Endometrial microvascular endothelial cells (primary cell): ENCODE results near the gene SF3B1. TPM values are rescaled to one million over a fixed set of nuclear protein-coding genes. Genes with fewer than 3 reads are reported as not detected.
"Not testable (repeated sequence)": the region's sequence is repeated elsewhere in the genome, so short reads cannot be mapped to it uniquely, and the experiment has no call there.

Experiments
- in situ Hi-C: cut with HindIII; loops from 2 replicates; pipeline ENCODE4 v1.10.0; 2017; ENCODE audit warnings: low sequenced_read_pairs, low pct_unique_long_range_greater_than_20kb; ENCODE audit errors: inconsistent ontology term
- total RNA-seq: library from RNA; depleted of rRNA; stranded (reverse); fragments of >200 nt; gene quantifications from one replicate; pipeline ENCODE4 v1.2.3, GENCODE V29; 2015; ENCODE audit errors: inconsistent ontology term

The SF3B1 gene, protein sequence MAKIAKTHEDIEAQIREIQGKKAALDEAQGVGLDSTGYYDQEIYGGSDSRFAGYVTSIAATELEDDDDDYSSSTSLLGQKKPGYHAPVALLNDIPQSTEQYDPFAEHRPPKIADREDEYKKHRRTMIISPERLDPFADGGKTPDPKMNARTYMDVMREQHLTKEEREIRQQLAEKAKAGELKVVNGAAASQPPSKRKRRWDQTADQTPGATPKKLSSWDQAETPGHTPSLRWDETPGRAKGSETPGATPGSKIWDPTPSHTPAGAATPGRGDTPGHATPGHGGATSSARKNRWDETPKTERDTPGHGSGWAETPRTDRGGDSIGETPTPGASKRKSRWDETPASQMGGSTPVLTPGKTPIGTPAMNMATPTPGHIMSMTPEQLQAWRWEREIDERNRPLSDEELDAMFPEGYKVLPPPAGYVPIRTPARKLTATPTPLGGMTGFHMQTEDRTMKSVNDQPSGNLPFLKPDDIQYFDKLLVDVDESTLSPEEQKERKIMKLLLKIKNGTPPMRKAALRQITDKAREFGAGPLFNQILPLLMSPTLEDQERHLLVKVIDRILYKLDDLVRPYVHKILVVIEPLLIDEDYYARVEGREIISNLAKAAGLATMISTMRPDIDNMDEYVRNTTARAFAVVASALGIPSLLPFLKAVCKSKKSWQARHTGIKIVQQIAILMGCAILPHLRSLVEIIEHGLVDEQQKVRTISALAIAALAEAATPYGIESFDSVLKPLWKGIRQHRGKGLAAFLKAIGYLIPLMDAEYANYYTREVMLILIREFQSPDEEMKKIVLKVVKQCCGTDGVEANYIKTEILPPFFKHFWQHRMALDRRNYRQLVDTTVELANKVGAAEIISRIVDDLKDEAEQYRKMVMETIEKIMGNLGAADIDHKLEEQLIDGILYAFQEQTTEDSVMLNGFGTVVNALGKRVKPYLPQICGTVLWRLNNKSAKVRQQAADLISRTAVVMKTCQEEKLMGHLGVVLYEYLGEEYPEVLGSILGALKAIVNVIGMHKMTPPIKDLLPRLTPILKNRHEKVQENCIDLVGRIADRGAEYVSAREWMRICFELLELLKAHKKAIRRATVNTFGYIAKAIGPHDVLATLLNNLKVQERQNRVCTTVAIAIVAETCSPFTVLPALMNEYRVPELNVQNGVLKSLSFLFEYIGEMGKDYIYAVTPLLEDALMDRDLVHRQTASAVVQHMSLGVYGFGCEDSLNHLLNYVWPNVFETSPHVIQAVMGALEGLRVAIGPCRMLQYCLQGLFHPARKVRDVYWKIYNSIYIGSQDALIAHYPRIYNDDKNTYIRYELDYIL
- total RNA-seq = 148 TPM

DNA sequence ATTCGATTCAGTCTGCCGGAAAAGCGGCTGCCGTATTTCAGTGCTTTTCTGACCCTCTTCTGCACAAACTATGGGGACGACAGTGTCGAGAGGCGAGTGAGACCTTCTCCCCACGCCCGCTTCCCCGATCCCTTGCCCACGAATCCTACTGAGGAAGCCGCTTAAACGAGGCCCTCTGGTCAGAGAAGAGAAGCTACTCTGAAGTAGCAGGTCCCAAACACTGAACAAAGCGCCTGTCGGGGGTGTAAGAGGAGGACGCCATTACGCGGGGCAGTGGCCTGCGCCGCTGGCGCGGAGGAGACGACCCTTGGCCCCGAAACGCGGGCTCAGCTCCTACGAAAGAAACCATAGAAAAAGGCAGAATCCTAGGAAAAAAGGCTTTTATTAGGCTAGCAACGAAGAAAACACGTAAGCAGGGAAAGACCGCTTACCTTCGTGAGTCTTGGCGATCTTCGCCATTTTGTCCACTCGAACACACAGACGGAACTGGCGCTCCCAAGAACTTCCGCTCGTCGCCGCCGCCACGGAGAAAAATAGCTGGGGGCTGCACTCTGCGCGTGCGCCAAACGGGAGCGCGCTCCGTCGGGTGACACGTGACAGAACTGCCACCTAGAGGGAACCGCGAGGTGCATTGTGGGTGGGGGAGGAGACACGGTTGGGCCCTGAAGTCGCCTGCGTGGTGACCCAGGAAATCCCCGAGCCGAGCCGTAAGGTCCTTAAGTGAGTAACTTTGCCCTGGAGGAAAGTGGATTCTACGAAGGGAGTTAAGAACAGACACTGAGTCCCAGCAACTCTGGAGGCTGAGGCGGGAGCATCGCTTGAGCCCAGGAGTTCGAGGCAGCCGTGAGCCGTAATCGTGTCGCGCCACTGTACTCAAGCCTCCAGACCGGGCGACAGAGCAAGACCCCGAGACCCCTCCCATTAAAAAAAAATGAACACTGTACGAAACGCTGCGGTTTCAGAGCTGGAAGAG, at the start of gene SF3B1:
SF3B1 (minus strand) TSS at position 488 of the 973 bp plus-strand sequence; CDS start at position 459, 29 bp downstream.
- in situ Hi-C loops = no loop called here

DNA sequence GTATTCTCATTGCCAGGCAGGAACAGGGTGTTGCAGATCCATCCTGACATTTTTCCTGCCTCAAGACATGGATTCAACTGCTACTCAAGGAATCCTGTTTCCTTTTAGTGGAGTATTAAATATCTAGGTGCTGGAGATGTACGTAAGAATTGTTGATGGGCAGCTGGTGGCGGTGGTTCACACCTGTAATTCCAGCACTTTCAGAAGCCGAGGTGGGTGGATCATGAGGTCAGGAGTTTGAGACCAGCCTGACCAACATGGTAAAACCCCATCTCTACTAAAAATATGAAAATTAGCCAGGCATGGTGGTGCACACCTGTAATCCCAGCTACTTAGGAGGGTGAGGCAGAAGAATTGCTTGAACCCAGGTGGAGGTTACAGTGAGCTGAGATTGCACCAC, 49.4 kb upstream of the SF3B1 start:
- in situ Hi-C loops = not testable (repeated sequence)

DNA sequence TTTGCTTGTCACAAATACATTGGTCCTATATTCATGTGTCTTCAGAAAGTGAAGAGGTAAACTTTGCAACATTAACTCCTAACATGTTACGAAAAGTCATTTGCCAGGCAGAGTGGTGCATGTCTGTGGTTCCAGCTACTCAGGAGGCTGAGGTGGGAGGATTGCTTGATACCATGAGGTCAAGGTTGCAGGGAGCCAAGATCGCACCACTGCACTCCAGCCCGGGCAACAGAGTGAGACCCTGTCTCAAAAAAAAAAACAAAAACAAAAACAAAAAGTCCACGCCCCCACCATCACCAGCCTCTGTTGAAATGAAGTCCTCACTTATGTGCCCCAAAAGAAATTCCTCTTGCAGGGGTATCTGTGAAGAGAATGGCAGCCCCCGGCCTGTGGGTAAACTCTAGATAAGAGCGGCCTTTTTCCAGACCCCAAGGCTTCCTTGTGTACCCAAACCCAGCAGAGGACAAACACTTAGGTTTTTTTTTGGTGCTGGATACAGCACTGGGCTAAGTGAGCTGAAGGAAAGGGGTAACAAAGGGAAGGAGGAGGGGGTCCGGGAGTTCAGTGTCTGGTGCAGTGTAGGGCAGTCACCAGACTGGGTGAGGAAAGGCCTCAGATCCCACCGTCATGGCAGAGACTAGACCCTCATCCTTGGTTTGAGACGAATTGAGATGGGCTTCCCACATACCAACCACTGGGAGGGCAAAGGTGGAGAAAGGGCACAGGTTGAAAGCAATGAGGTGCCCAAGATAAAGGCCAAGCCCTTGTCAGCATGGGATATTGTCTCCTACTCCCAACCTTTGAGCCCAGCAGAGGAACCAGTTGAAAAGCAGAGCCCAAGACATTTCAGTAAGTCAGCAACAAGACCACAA, 45.6 kb upstream of the SF3B1 start:
- in situ Hi-C loops = no loop called here

- in situ Hi-C loops = no loop called here
Measured at GRCh38 chr2:197477797-197478196, 43.0 kb upstream of the SF3B1 start.

GRCh38 chr2:197472166-197472565, 37.3 kb upstream of the SF3B1 start:
- in situ Hi-C loops = no loop called here

DNA sequence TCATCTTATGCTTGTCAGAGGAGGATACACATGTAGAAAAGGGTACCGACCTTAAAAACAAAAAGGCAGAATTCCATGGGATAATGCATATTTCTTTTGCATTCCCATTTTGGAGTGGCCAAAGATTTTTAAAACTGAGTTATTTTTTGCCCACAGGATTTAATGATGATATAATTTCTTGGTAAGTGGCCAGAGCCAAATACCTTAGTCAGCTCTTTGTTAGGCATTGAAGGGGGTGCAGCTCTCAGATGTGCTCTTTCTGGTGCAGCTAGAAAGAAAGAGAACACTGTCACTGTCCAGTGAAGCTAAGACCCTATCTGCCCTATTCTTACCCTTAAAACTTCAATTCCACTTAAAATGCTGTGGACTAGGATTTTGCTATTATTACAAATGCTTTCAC, 29.3 kb upstream of the SF3B1 start:
- in situ Hi-C loops = no loop called here

GRCh38 chr2:197461057-197461456, 26.2 kb upstream of the SF3B1 start:
- in situ Hi-C loops = no loop called here

GRCh38 chr2:197460649-197461048, 25.8 kb upstream of the SF3B1 start:
- in situ Hi-C loops = no loop called here

- in situ Hi-C loops = no loop called here
Measured at GRCh38 chr2:197455428-197455827, 20.6 kb upstream of the SF3B1 start.

DNA sequence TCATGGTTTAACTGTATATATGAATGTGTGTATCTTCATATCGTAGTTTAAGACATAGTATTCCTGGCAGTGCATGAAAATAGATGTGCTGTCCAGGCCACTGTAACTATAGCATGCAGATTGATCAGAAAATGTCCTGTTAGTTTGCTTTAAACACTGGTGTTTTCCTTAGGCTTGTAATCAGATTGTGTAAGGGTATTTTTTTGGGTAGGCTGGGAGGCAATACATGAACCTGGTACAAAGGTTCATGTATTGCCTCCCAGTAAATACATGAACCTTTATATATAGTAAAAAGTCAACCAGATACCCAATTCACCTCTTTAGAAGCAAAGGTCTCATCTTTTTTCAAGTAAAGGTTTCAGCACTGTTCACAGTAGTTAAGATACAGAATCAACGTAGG, 20.1 kb upstream of the SF3B1 start:
- in situ Hi-C loops = no loop called here

GRCh38 chr2:197453914-197454398, 19.1 kb upstream of the SF3B1 start:
- in situ Hi-C loops = no loop called here

DNA sequence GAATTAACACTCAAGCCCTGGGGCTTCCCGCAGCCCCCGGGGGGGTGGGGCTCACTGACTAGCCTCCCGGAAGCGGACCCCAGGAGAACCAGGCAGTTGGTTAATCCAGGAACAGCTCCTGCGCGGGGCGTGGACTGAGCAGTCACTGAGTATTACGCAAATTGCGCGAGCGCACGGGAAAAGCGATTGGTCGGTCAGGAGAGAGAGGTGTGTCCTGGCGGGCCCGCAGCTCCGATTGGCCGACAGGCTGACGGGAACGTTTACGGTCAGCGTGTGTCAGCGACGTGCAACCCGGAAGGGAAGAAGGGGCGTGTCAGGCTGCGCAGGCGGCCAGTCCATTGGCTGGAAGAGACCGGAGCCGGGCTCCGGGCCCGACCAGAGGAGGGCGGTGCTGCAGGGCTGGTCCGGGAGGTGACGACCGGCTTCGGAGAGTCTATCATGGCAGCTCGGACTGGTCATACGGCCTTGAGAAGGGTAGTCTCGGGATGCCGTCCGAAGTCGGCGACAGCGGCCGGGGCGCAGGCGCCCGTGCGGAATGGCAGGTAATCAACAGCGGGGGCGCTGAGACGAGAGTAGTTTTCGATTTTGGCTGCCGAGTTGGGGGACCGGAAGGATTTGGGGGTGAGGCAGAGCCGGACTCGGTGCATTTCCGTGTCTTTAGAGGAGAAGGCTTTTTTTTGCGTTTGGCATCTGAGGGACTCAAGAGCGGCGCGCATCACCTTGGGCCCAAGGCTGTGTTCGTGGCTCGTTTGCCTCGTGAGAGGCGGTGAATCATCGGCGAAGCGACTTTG, 18.5 kb upstream of the SF3B1 start, which contains the start of gene COQ10B:
COQ10B (plus strand) TSS at position 430 of the 791 bp plus-strand sequence; CDS start at position 439, 9 bp downstream.
- in situ Hi-C loops = no loop called here

DNA sequence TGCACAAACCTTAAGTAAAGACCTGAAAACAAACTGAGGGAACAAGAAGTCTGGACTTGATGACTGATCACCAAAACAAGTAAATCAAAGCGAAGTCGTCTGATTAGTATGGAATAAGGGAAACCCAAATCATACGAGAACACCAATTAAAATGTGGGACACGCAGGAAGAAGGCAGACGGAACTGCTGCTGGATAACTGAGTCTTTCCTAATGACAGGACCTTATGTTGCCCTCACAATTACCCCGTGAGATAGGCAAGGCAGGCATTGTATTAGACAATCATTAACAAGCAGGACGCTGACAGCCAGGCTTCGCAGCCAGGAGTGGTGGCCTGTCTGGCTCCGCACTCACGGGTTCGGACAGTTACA, 17.9 kb upstream of the SF3B1 start:
- in situ Hi-C loops = no loop called here

- in situ Hi-C loops = not testable (repeated sequence)
Measured at GRCh38 chr2:197450935-197451358, 16.1 kb upstream of the SF3B1 start.

DNA sequence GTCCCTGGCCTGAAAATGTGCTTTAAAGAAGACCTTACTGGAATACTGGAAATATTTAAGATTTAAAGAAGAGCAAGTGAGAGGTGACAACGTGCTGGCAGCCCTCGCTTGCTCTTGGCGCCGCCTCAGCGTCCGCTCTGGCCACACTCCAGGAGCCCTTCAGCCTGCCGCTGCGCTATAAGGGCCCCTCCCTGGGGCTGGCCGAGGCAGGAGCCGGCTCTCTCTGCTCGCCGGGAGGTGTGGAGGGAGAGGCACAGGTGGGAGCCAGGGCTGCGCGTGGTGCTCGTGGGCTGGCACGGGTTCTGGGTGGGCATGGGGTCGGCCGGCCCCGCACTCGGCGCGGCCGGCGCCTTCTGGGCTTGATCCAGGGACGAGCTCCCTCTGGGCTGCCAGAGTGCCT, 15.6 kb upstream of the SF3B1 start:
- in situ Hi-C loops = no loop called here

DNA sequence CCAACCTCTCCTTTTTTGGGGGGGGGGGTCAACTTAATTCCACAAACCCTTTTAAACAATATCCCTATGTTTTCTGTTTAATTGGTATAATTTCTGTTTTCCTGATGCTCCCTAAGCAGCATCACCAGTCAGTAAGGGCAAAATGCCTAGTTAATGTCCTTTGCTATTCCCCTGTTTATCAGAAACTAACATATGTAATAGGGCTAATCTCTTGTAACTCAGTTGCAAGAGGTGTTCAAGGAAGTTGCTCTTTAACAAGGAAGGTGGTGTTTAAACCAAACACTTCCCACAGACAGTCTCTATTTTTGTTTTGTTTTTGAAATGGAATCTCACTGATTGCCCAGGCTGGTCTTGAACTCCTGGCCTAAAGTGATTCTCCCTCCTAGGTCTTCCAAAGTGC, 12.0 kb upstream of the SF3B1 start:
- in situ Hi-C loops = no loop called here
